Stimulated activated CD8-positive, alpha-beta memory T cell treated with anti-CD3 and anti-CD28 coated beads, Interleukin-2, amount 100 ng/mL, for 1 hour (primary cell): Measurements from ENCODE around the gene HLA-DPA1.

Source experiments
- DNase-seq, 2 donors: peaks; one replicate each; pipeline ENCODE4 v3.0.0-alpha.2; 2020; ENCODE audit warnings: low read depth in 2 of 2

The HLA-DPA1 gene

DNA sequence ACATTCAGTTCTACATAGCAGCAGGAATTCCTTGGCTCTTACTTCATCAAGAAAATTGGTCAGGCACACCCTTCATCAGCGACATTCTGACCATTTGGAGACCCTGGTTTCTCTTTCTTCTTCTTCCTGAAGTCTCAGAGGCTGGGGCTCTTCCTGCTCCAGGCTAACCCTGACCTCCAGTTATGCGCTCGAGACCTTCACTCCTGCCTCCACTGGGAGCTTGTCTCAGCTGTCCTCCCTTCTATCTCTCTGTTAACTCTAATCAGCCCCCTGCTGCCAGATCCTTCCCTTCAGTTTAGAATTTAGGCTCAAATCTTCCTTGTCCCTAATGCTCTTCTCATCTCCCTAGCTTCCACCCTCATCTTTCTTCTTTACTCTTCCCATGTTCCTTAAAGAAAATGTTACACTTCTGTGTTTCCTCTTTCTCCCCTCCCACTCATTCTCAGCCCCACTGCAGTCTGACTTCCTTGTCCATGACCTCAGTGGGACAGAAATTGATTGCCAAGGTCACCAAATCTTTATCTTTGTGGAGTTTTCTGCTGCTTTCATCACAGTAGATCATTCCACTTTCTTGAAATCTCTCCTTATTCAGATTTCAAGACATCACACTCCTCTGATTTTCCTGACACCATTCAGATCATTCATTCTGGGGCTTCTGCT, 55.6 kb downstream of the HLA-DPA1 start:
- DNase-seq: no peak

DNA sequence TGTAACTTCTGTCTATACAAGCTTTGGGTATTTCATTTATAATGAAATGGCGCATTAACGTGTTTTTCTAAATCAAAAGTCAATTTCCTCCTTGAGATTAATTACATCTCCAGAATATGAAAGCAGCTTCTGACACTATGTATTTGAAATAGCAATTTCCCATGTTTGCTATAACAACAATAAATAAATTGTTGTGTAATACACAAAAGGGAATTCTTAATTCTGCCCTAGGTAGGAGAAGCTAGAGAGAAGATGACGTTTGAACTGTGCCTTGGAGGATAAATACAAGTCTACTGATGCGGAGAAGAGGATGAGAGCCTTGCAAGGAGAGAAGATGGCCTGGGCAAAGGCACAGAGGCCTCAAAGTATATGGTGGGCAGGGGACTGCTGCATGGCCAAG, 56.4 kb downstream of the HLA-DPA1 start:
- no peak for DNase-seq

DNA sequence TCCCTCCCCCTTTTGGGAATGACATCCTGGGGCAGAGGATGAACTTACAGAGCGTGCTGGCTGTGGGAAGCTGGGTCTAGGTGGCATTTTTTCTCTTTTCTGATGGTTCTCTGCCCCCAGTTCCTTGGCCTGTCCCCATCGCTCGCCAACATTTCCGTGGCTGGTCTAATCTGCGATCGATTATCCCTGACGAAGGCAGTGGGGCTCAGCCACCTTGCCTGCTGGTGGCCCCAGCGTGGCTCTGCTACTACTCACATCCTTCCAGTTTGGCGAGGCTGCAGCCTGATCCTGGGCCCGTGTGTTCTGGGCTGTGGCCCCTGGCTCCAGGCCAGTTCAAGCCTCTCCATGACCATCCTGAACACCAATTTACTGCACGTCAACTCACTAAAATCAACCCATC, 57.7 kb downstream of the HLA-DPA1 start:
- DNase-seq: no peak

DNA sequence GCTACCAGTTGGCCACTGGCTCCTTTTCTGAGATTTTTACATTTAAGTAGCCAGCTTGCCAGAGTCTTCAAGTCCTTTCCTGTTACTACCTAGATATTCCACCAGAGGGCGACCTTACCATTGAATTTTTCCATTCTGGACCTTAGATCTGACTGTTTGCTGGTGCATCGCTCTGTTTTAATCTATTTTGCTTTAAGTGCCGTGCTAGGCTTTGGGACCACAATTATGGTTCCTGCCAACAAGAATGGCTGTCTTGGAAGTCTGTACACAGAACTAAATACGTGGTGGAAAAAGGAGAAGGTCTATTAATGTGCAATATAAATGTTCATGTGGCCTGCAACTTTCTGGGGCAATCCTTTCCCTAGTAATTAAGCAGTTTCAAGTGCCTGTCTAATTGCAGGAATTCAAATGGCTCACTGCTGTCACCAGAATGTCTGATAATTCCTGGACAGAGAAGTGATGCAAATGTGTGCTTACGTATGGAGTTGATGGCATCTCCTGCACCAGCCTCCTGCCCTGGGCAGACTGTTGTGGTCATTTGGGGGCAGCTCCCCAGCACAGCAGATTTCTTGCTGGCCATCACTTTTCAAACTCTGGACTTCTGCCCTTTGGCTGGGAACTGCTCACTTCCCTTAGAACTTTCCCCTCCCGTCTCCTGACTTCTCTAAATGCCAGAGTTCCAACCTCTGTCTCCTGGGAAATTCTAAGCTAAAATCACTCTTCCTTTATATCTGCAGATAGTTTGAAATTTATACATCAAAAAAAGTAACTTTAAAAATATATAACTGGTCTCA, 58.4 kb downstream of the HLA-DPA1 start:
- DNase-seq: peak in 1 of 2 donors; percentile 23
